K562 (cell line): ENCODE data around the gene CHST2. TPM values are rescaled to one million over a fixed set of nuclear protein-coding genes. Genes with fewer than 3 reads are reported as not detected.

ENCODE experiments used
- ATAC-seq: fragments of 200-7000 bp; cut with Tn5 transposase; 3 replicates; pipeline ENCODE4 v1.9.1; 2020; ENCODE audit warnings: moderate library complexity
- BruUV-seq: library from RNA; stranded (reverse); fragments of 400-500 nt; replicated peaks from 2 replicates; lab custom pipeline; 2021; lab: Mats Ljungman, UMichigan
- CTCF ChIA-PET: fragments of 300-600 bp; formaldehyde crosslinking; extraction: SDS; loops from one replicate; lab custom pipeline; 2021; ENCODE audit warnings: low intra/inter-chr PET ratio; lab: Yijun Ruan, JAX
- POLR2A ChIA-PET: fragments of 300-600, 350-650 bp; sonication (Branson Sonifier 250); formaldehyde crosslinking; extraction: SDS; loops from one replicate; lab custom pipeline; 2021; ENCODE audit warnings: antibody characterized with exemption, inconsistent platforms; lab: Yijun Ruan, JAX
- DNase-seq, 4 experiments: peaks; one replicate each; pipeline versions ENCODE4 v3.0.0 to v3.0.0-alpha.2; 2011 to 2018; ENCODE audit warnings: low spot score in 3 of 4, mixed read lengths in 3 of 4; ENCODE audit errors: extremely low read depth in 1 of 4
- FAIRE-seq: peaks from 2 replicates; lab custom pipeline; 2011; peaks lifted over from hg19 to GRCh38; lab: Jason Lieb, UNC
- H2AFZ ChIP-seq: 2 replicates; pipeline ENCODE4 v1.6.0; 2011; ENCODE audit warnings: low read depth, low read length, control low read depth, inconsistent platforms
- H3K27ac ChIP-seq: fragments of 200-600 bp; 3 replicates; pipeline ENCODE4 v1.8.0; 2011; ENCODE audit warnings: low read depth, mild to moderate bottlenecking, control low read depth, inconsistent platforms, low read length, moderate library complexity, mixed read lengths; ENCODE audit errors: extremely low read depth
- H3K27me3 ChIP-seq, 2 experiments: fragments of 300-600 bp in 1 of 2; 2 replicates in 1 of 2; 3 replicates in 1 of 2; pipeline versions ENCODE4 v1.6.0 to v1.8.0; 2011; ENCODE audit warnings: inconsistent platforms in 2 of 2, low read length in 2 of 2, mild to moderate bottlenecking in 1 of 2, mixed read lengths in 1 of 2, moderate library complexity in 1 of 2; ENCODE audit not compliant: control insufficient read depth in 2 of 2, insufficient read depth in 2 of 2
- H3K36me3 ChIP-seq: fragments of 300-600 bp; 3 replicates; pipeline ENCODE4 v1.8.0; 2011; ENCODE audit warnings: mild to moderate bottlenecking, low read length, inconsistent platforms; ENCODE audit not compliant: control insufficient read depth, insufficient read depth
- H3K4me1 ChIP-seq, 2 experiments: fragments of 200-600 bp in 1 of 2; replicated peaks in 1 of 2; 2 replicates in 1 of 2; 3 replicates in 1 of 2; pipeline versions ENCODE4 v1.5.1 to v1.8.0; 2011; ENCODE audit warnings: inconsistent platforms in 2 of 2, low read length in 2 of 2, mild to moderate bottlenecking in 1 of 2, mixed read lengths in 1 of 2, moderate library complexity in 1 of 2; ENCODE audit not compliant: control insufficient read depth in 2 of 2, insufficient read depth in 2 of 2
- H3K4me2 ChIP-seq: 2 replicates; pipeline ENCODE4 v1.6.1; 2011; ENCODE audit warnings: low read length, control low read depth, inconsistent platforms, mixed read lengths; ENCODE audit not compliant: insufficient read depth
- H3K4me3 ChIP-seq: fragments of 200-600 bp; sonication (generic), shearing (Covaris generic); 2 replicates; pipeline ENCODE4 v1.5.1; 2016; ENCODE audit warnings: control low read depth, inconsistent platforms
- H3K79me2 ChIP-seq: fragments of 200-600 bp; 3 replicates; pipeline ENCODE4 v1.8.0; 2011; ENCODE audit warnings: low read length, inconsistent platforms; ENCODE audit not compliant: control insufficient read depth, insufficient read depth
- H3K9ac ChIP-seq, 2 experiments: 2 replicates each; pipeline versions ENCODE4 v1.6.0 to v1.6.1; 2011; ENCODE audit warnings: low read depth in 2 of 2, low read length in 2 of 2, control low read depth in 1 of 2, inconsistent platforms in 1 of 2, mild to moderate bottlenecking in 1 of 2, mixed read lengths in 1 of 2; ENCODE audit not compliant: insufficient read depth in 1 of 2
- H3K9me1 ChIP-seq: one replicate; pipeline ENCODE4 v1.6.0; 2011; ENCODE audit warnings: inconsistent platforms, mild to moderate bottlenecking, low read length, moderate library complexity; ENCODE audit not compliant: control insufficient read depth, insufficient read depth
- H3K9me3 ChIP-seq: replicated peaks from 2 replicates; pipeline ENCODE4 v1.5.1; 2011; ENCODE audit warnings: low read depth, low read length, inconsistent platforms; ENCODE audit not compliant: control insufficient read depth, insufficient read depth
- H4K20me1 ChIP-seq: replicated peaks from 2 replicates; pipeline ENCODE4 v1.6.1; 2011; ENCODE audit warnings: low read length, inconsistent platforms, mixed read lengths; ENCODE audit not compliant: control insufficient read depth, insufficient read depth
- CBFA2T3 ChIP-seq: fragments of 450-650 bp; IDR thresholded peaks from 2 replicates; pipeline ENCODE4 v1.6.1; 2017
- CHD7 ChIP-seq: fragments of 200-600 bp; sonication (generic); IDR thresholded peaks from one replicate; pipeline ENCODE4 v1.6.1; 2012; ENCODE audit warnings: mild to moderate bottlenecking, low read depth, low read length, inconsistent platforms
- TEAD2 ChIP-seq: fragments of 450-650 bp; IDR thresholded peaks from 2 replicates; pipeline ENCODE4 v1.6.1; 2016; ENCODE audit warnings: missing genetic modification characterization, control low read depth, missing compliant biosample characterization
- whole genome bisulfite sequencing: fragments of 100-300 bp; shearing (Covaris generic); methylation state at CpG from one replicate; pipeline ENCODE4 v1.1.6; 2016; ENCODE audit warnings: low coverage, mixed read lengths; ENCODE audit not compliant: insufficient coverage; ENCODE audit errors: missing lambda C conversion rate; 5-methylcytosine and 5-hydroxymethylcytosine counted together
- in situ Hi-C: fragments of 300-500 bp; cut with MboI; formaldehyde crosslinking; loops from 4 replicates; pipeline ENCODE4 v1.15.0; 2018; ENCODE audit warnings: inconsistent platforms, mixed read lengths
- intact Hi-C: fragments of 100-400 bp; cut with micrococcal nuclease; formaldehyde crosslinking; loops from 2 replicates; pipeline ENCODE4 v1.14.2; 2022
- polyA plus RNA-seq, 8 experiments: library from polyadenylated mRNA; depleted of rRNA in 4 of 8; stranded (reverse) in 5 of 8; unstranded in 3 of 8; fragments of >200 nt; fragmentation: Nextera tagmentation in 2 of 8; fragmentation: Illumina TruSeq in 1 of 8; extraction: Ambion mirVana in 2 of 8; extraction: Trizol in 1 of 8; gene quantifications; 2 replicates each; pipeline versions ENCODE4 v1.2.1 to v1.2.3, GENCODE V29; 2011 to 2014; ENCODE audit warnings: inconsistent platforms in 1 of 8, missing spikeins in 1 of 8
- total RNA-seq, 7 experiments: library from RNA; depleted of rRNA in 6 of 7; stranded (reverse); fragments of >200 nt in 6 of 7; fragmentation: Illumina TruSeq in 2 of 7; extraction: Trizol in 2 of 7; gene quantifications; 2 replicates each; pipeline versions ENCODE4 v1.2.1 to v1.2.3, GENCODE V29; 2011 to 2021; ENCODE audit warnings: low replicate concordance in 1 of 7
- TF ChIP-seq, protein P1 (sequence below): fragments of 200-800 bp; sonication (Bioruptor generic); IDR thresholded peaks from 2 replicates; pipeline ENCODE4 v1.6.1; 2017; ENCODE audit warnings: missing genetic modification characterization, missing compliant biosample characterization
- TF ChIP-seq, protein P2 (sequence below): fragments of 450-650 bp; IDR thresholded peaks from 2 replicates; pipeline ENCODE4 v1.6.1; 2017; ENCODE audit warnings: antibody characterized with exemption, mild to moderate bottlenecking

CHST2 gene
- total and polyA plus RNA-seq, 9 of the 15 experiments (the other 6 are each of a cell fraction or from before 2014, with no cell fraction given) = 3.4 to 60.3 (median 13.9) TPM

- H3K4me3 ChIP-seq = no peak overlapping the region
- H3K27me3 ChIP-seq = no peaks in the 10 kb centered on the region
- no TSS peak for BruUV-seq
- no peaks in the 10 kb centered on the region for H4K20me1 ChIP-seq
- CTCF ChIA-PET = no interaction called here
- no peak overlapping the region for H3K27ac ChIP-seq
- intact Hi-C loops (no loop called here), in situ Hi-C loops (no loop called here)
- H3K9me3 ChIP-seq = peaks cover 10% of the 10 kb centered on the region
- H3K4me1 ChIP-seq = no peaks in the 10 kb centered on the region; a peak in 1 of 5 replicates
- H3K9me1 ChIP-seq = no peaks in the 10 kb centered on the region
- WGBS = 41% methylated on average over 2 of the region's 2 CpGs
- H3K4me2 ChIP-seq = no peak overlapping the region
- POLR2A ChIA-PET = no interaction called here
- no peak overlapping the region for H2AFZ ChIP-seq
- no peak overlapping the region for H3K9ac ChIP-seq
- DNase-seq (no peak), ATAC-seq (no peak), FAIRE-seq (no peak)
- no peaks in the 10 kb centered on the region for H3K36me3 ChIP-seq
- no peaks in the 10 kb centered on the region for H3K79me2 ChIP-seq
- no peak for TF ChIP-seq CHD7
- TF ChIP-seq CBFA2T3 = no peak
- TF ChIP-seq, protein P1, sequence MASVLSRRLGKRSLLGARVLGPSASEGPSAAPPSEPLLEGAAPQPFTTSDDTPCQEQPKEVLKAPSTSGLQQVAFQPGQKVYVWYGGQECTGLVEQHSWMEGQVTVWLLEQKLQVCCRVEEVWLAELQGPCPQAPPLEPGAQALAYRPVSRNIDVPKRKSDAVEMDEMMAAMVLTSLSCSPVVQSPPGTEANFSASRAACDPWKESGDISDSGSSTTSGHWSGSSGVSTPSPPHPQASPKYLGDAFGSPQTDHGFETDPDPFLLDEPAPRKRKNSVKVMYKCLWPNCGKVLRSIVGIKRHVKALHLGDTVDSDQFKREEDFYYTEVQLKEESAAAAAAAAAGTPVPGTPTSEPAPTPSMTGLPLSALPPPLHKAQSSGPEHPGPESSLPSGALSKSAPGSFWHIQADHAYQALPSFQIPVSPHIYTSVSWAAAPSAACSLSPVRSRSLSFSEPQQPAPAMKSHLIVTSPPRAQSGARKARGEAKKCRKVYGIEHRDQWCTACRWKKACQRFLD (CRISPR knock-in tag) = no peak
- TF ChIP-seq, protein P2, sequence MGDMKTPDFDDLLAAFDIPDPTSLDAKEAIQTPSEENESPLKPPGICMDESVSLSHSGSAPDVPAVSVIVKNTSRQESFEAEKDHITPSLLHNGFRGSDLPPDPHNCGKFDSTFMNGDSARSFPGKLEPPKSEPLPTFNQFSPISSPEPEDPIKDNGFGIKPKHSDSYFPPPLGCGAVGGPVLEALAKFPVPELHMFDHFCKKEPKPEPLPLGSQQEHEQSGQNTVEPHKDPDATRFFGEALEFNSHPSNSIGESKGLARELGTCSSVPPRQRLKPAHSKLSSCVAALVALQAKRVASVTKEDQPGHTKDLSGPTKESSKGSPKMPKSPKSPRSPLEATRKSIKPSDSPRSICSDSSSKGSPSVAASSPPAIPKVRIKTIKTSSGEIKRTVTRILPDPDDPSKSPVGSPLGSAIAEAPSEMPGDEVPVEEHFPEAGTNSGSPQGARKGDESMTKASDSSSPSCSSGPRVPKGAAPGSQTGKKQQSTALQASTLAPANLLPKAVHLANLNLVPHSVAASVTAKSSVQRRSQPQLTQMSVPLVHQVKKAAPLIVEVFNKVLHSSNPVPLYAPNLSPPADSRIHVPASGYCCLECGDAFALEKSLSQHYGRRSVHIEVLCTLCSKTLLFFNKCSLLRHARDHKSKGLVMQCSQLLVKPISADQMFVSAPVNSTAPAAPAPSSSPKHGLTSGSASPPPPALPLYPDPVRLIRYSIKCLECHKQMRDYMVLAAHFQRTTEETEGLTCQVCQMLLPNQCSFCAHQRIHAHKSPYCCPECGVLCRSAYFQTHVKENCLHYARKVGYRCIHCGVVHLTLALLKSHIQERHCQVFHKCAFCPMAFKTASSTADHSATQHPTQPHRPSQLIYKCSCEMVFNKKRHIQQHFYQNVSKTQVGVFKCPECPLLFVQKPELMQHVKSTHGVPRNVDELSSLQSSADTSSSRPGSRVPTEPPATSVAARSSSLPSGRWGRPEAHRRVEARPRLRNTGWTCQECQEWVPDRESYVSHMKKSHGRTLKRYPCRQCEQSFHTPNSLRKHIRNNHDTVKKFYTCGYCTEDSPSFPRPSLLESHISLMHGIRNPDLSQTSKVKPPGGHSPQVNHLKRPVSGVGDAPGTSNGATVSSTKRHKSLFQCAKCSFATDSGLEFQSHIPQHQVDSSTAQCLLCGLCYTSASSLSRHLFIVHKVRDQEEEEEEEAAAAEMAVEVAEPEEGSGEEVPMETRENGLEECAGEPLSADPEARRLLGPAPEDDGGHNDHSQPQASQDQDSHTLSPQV = no peak
- no peak for TF ChIP-seq TEAD2 (tag)
These were observed 15.9 kb upstream of the CHST2 start for GRCh38 chr3:143103652-143104051.
